ENCODE data around the gene HCN1.

Gene HCN1

DNA sequence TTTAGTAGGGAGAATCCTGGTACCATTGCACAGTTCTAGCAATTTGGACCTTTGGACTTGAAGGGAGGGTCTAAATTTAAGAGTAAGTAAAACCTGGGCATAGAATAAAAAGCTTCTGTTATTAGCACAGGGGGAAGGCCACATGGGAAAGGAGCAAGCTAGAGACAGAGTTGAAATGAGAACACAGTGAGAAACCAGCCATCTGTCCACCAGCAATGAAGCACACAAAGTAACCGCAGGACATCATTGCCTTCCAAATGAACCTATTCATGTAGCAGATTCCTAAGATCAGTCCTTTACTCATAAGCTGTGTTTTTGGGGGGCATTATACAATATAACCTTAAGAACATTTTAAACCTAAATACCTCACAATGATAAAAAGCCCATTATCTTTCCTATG lies 407.4 kb downstream of the HCN1 start:
- no peak for DNase-seq (ENCODE audit: low read depth, low spot score)

DNA sequence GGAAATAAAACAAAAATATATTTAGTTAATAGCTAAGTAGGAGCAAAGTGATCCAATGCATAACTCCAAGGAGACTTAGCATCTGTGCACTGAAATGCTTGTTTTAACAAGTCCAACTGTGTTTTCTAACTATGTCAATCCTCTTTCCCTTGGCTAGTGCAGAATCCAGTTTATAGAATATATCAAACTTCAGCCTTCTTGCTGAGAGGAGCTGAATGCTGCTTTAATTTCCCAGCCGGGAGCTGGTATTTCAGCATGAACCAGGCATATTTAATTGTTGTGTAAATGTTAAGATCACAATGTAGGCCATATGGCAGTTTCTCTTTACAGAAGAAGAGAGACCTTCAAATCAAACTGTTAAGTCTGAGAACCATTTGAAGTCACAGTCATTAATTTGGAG lies 411.7 kb downstream of the HCN1 start:
- no peak for DNase-seq (ENCODE audit: low read depth, low spot score)

DNA sequence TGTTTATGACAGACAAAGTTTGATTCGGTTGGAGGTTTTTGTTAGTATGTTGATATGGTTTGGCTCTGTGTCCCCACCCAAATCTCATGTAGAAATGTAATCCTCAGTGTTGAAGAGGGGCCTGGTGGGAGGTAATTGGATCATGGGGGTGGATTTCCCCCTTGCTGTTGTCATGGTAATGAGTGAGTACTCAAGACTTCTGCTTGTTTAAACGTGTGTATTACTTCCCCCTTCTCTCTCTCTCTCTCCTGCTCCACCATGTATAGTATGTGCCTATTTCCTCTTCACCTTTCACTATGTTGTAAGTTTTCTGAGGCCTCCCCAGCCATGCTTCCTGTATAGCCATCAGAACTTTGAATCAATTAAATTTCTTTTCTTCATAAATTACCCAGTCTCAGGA lies 415.1 kb downstream of the HCN1 start:
- DNase-seq (ENCODE audit: low read depth, low spot score): no peak

DNA sequence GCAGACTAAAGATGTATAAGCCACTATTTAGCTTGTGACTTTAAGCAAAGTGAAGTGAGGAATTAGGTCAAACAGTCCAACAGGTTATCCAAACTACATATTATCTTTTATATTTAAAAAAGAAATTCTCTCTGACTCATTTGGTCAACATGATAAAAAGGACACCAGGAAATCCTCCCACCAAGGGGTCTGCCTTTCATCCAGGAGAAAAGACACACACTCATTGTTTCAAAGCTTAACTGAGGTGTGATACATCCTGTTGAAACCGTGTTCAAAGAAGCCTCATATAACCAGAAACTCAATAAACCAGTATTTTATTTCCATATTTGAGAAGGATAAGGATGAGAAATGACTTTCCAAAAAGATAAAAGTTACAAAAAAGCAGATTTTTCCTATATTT lies 417.1 kb downstream of the HCN1 start:
- no peak for DNase-seq (ENCODE audit: low read depth, low spot score)

DNA sequence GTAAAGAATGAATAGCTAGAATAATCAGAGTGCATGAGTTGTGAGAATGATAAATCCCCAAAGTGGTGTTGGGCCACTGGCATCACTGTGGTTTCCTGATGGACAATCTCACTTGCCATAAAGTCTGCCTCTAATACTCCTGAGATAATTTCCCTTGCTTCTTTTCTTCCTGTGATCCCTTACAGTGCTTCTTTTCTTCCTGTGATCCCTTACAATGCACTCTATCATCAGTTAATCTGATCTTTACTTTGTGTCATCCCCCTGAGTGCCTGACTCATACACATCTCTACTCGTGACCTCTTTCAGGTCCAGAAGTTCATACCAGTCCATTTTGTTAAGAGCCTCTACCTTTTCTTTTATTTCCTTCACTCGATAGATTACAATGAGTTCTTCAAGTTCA lies 418.3 kb downstream of the HCN1 start:
- no peak for DNase-seq (ENCODE audit: low read depth, low spot score)

DNA sequence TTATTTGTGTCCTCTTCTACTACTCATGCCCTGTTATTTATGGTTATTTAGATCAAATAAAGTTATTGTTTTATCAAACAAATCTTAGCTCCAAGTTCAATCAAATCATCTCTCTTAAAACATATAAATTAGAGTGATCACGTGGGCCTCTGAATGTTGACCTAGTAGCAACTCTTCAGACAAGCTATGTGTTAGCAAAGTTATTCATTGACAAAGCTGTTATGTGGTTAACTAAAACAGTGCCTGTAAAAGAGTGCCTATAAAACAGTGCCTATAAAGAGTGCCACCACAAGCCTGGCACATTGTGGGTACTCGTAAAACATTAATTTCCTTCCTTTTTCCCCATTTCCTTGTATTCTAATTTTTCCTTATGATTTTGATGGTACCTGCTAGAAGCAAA lies 421.9 kb downstream of the HCN1 start:
- no peak for DNase-seq (ENCODE audit: low read depth, low spot score)

DNA sequence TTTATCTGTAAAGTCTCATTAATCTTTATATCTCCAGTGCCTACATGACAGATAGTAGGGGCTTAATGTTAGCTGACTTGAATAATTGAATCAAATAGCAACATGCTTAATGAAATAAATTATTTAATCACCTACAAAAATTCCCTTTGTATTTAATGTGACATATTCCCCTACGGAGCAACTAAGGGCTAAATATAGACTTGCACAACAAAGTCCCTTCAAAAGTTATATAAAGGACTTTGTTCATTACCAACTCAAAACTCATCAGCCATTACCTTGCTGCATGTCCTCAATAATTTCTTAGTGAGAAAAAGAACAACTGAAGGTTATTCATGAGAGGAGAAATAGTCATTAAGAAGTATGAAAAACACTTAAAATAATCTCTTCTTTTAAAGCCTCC lies 424.6 kb downstream of the HCN1 start:
- no peak for DNase-seq (ENCODE audit: low read depth, low spot score)

DNA sequence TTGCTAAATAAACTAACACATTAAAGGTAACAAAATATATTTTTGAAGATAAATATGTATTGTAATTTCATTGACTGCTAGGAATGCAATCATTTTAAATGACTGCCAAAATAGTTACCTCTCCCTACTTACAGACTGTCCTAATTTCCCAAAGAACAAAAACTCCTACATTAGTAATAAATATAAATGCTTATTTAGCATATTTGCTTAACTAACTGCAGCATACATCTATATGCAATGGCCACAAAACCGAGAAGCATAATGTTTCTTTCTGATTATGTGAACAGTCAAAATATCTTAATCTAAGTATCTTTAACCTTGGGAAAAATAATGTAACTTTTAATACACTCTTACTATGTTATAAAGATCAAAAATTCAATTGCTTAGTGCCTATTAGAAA lies 431.7 kb downstream of the HCN1 start:
- no peak for DNase-seq (ENCODE audit: low read depth, low spot score)

DNA sequence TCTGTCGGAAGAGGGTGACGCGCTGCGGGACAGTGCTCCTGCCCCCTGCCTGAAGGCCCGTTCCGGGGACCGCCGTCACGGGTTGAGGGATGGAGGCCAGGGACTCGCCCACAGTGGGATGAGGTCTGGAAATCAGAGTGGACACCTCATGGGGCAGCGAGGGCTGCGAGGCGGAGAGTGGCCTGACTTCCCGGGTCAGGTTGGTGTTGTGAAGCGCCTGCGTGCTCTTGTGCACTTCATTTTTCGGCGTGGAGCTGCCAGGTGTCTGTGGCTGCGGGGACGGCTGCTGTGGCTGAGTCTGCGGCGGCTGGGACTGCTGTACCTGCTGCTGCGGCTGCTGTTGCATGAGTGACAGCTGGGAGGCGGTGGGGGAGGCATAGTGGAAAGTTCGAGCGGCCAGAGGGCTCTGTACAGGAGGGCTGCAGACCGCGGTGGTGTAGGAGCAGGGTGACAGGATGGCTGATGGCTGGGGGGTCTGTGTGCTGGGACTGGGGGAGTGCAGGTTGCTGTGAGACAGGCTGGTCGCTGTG lies 434.1 kb downstream of the HCN1 start:
- no peak for DNase-seq (ENCODE audit: low read depth, low spot score)

DNA sequence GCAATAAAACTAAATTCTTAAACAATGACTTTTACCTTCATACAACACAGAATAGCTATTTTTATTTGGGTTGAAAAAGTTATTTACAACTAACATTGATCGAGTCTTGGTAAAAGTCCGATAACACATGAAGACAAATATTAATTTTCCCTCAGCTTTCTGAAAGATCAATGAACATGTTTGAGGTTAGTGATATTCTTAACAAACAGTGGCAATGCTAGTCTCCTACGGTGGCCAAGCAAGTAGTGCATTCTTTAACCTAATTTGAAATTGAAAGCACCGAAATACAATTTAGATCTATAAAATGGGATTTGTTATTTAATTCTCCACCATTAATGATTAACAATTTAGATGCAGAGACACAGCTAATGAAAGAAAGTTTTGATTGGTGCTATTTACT lies 435.1 kb downstream of the HCN1 start:
- DNase-seq (ENCODE audit: low read depth, low spot score): no peak

DNA sequence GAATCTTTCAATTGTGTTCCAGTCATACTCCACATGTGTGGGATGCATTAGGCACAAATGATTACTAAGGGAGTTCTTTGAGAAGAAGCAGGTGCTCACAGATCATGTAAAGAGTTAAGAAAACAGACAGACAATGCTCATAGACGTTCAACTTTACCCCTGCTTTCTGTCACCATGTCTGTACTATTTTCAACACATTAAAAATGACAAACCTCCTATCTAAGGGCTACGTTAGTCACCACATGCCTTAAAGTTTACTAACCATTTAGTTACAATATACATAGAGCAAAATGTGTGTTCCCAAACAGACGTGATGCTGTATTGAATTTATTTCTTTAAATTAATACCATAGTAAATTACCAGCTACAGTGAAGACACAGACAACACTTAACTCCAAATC lies 435.9 kb downstream of the HCN1 start:
- no peak for DNase-seq (ENCODE audit: low read depth, low spot score)

DNA sequence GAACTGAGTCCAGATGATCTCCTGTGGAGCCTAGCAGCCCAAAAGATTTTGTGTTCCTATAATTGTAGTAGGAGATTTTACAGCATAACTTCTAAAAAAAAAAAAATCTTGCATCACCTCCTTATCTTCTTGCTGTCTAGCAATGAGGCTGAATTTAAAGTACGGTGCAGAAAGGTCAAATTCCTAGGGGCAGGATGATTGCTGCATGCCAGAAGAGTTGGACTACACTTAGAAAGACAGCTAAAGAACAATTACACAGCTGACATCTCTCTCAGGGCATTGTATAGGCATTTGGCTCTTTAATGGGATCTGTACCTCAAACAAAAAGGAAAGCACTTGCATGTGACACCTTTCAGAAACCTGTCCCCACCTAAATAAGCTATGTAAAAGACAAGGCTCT lies 443.2 kb downstream of the HCN1 start:
- DNase-seq (ENCODE audit: low read depth, low spot score): no peak

DNA sequence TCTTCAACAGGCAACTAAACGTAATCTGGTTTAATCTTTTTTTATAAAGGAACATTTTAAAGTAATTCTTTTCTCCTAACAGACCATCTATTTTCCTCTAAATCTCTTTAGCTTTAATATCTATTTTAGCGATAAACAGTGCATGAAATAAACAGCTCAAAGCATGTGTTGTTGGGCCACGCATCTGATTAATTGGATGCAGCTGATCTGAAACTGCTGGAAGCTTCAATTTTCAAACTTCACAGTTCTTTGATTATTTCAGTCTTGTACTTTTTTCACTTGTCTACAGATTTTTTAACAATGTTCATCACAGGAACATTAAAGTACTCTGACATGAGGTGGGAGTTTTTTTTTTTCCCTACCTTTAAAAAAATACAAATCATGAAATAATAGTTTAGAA lies 443.6 kb downstream of the HCN1 start:
- DNase-seq (ENCODE audit: low read depth, low spot score): no peak

DNA sequence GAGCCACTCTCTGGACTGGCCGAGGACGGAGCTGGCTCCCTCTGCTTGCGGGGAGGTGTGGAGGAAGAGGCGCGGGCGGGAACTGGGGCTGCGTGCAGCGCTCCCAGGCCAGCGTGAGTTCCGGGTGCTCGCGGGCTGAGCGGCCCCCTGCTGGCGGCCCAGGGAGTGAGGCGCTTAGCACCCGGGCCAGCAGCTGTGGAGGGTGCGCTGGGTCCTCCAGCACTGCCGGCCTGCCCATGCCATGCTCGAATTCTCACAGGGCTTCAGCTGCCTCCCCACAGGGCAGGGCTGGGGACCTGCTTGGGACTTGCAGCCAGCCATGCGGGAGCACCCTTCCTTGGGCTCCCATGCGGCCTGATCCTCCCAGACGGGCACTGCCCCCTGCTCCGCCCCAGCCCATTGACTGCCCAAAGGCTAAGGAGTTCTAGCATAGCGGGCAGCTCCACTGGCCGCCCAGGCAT lies 470.6 kb downstream of the HCN1 start:
- no peak for DNase-seq (ENCODE audit: low read depth, low spot score)

DNA sequence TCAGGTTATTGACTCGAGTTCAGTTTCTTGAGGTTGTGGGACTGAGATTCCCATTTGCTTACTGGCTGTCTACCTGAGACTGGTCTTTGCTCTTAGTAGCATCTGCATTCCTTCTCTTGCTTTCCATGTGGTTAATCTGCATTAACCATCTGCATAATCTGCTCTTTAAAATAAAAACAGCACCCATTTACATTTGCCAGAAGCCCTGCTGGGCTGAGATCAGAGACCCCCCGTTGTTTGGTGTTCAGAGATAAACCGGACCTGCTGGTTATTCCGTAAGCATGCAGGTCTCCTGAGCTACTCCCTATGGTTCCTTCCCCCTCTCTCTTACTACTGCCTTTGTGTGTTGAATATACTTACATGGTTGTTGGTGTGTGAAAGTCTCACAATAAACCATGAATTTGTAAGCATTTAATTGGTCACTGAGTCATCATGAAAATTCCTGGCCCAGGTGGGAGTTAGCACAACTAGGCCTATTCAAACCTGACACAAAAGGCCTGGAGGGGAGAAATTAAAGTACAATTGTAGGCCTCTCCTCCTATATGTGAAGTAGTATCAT lies 490.7 kb downstream of the HCN1 start:
- DNase-seq (ENCODE audit: low read depth, low spot score): no peak

Measured in brain pericyte (primary cell).